BE2C (cell line): Measurements from ENCODE around the gene NPSR1. TPM values are rescaled to one million over a fixed set of nuclear protein-coding genes. Genes with fewer than 3 reads are reported as not detected.
"Not testable (repeated sequence)": the region's sequence is repeated elsewhere in the genome, so short reads cannot be mapped to it uniquely, and the experiment has no call there.

Experiments used
- DNase-seq: peaks from one replicate; pipeline ENCODE4 v3.0.0-alpha.2; 2020
- H3K27me3 ChIP-seq: fragments of 250-450 bp; sonication (Bioruptor Pico); 2 replicates; pipeline ENCODE4 v1.5.1; 2020; ENCODE audit warnings: mild to moderate bottlenecking
- H3K36me3 ChIP-seq: fragments of 250-450 bp; sonication (Bioruptor Pico); 2 replicates; pipeline ENCODE4 v1.5.1; 2020; ENCODE audit warnings: mild to moderate bottlenecking
- H3K4me1 ChIP-seq: fragments of 250-450 bp; sonication (Bioruptor Pico); 2 replicates; pipeline ENCODE4 v1.5.1; 2020
- H3K4me3 ChIP-seq: 2 replicates; pipeline ENCODE4 v1.5.1; 2011; ENCODE audit warnings: low read depth, low read length
- H3K9me3 ChIP-seq: fragments of 250-450 bp; sonication (Bioruptor Pico); 2 replicates; pipeline ENCODE4 v1.5.1; 2020
- CTCF ChIP-seq: IDR thresholded peaks from 2 replicates; pipeline ENCODE4 v1.5.1; 2012; ENCODE audit warnings: mild to moderate bottlenecking, low read depth, low read length
- polyA plus RNA-seq: library from polyadenylated mRNA; unstranded; fragments of >200 nt; gene quantifications from one replicate; pipeline ENCODE4 v1.2.1, GENCODE V29; 2012; ENCODE audit warnings: low read depth, missing spikeins; ENCODE audit not compliant: insufficient read length, insufficient read depth

NPSR1 gene, protein sequence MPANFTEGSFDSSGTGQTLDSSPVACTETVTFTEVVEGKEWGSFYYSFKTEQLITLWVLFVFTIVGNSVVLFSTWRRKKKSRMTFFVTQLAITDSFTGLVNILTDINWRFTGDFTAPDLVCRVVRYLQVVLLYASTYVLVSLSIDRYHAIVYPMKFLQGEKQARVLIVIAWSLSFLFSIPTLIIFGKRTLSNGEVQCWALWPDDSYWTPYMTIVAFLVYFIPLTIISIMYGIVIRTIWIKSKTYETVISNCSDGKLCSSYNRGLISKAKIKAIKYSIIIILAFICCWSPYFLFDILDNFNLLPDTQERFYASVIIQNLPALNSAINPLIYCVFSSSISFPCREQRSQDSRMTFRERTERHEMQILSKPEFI
- not detected for polyA plus RNA-seq

- no peak for TF ChIP-seq CTCF
- Histone ChIP-seq H3K4me3 (no peak within 1 kb of the TSS), H3K36me3 (no peaks in the 10 kb centered on the region), H3K27me3 (no peaks in the 10 kb centered on the region; the same call in 1 of the 2 replicates), H3K9me3 (no peaks in the 10 kb centered on the region), H3K4me1 (no peaks in the 10 kb centered on the region)
- DNase-seq = no peak
These were observed at the start of gene NPSR1 for GRCh38 chr7:34657632-34658268. NPSR1 (plus strand) TSS chr7:34658218; CDS start chr7:34658413, 195 bp downstream.

GRCh38 chr7:34612661-34613060, 45.4 kb upstream of the NPSR1 start:
- H3K27me3 ChIP-seq = no peaks in the 10 kb centered on the region
- H3K4me3 ChIP-seq = no peak overlapping the region
- H3K9me3 ChIP-seq = no peaks in the 10 kb centered on the region
- H3K4me1 ChIP-seq = no peaks in the 10 kb centered on the region
- DNase-seq = no peak
- TF ChIP-seq CTCF = no peak
- no peaks in the 10 kb centered on the region for H3K36me3 ChIP-seq

GRCh38 chr7:34620425-34620824, 37.6 kb upstream of the NPSR1 start:
- no peak for DNase-seq
- Histone ChIP-seq H3K9me3 (no peaks in the 10 kb centered on the region), H3K36me3 (no peaks in the 10 kb centered on the region), H3K4me1 (no peaks in the 10 kb centered on the region), H3K4me3 (no peak overlapping the region), H3K27me3 (no peaks in the 10 kb centered on the region)
- TF ChIP-seq CTCF = no peak

- Histone ChIP-seq H3K27me3 (no peaks in the 10 kb centered on the region), H3K4me3 (no peak overlapping the region), H3K36me3 (no peaks in the 10 kb centered on the region), H3K9me3 (no peaks in the 10 kb centered on the region), H3K4me1 (no peaks in the 10 kb centered on the region)
- no peak for TF ChIP-seq CTCF
- no peak for DNase-seq
These were observed 35.8 kb upstream of the NPSR1 start for GRCh38 chr7:34622182-34622581.

GRCh38 chr7:34622771-34623250, 35.2 kb upstream of the NPSR1 start:
- Histone ChIP-seq H3K36me3 (no peaks in the 10 kb centered on the region), H3K4me3 (no peak overlapping the region), H3K4me1 (no peaks in the 10 kb centered on the region), H3K9me3 (no peaks in the 10 kb centered on the region), H3K27me3 (no peaks in the 10 kb centered on the region)
- no peak for TF ChIP-seq CTCF
- DNase-seq = no peak

GRCh38 chr7:34628618-34629017, 29.4 kb upstream of the NPSR1 start:
- H3K9me3 ChIP-seq, H3K4me3 ChIP-seq, H3K36me3 ChIP-seq, DNase-seq, H3K27me3 ChIP-seq, H3K4me1 ChIP-seq: not testable (repeated sequence)
